Lung (tissue), 12 donors: ENCODE results near the gene CACNG3. TPM values are rescaled to one million over a fixed set of nuclear protein-coding genes. Genes with fewer than 3 reads are reported as not detected.

Source experiments
- ATAC-seq: fragments of 200-7000 bp; cut with Tn5 transposase; one replicate; pipeline ENCODE4 v1.9.1; 2020; ENCODE audit warnings: moderate number of reproducible peaks; ENCODE audit not compliant: insufficient read depth, low FRiP score
- DNase-seq, 3 donors: peaks; one replicate each; pipeline ENCODE4 v3.0.0-alpha.2; 2013 to 2017
- H3K27ac ChIP-seq, 2 donors: one replicate each; pipeline ENCODE4 v1.5.1; 2013; ENCODE audit warnings: mild to moderate bottlenecking in 2 of 2, moderate library complexity in 2 of 2, control low read depth in 1 of 2, inconsistent platforms in 1 of 2, low read depth in 1 of 2, low read length in 1 of 2
- H3K27me3 ChIP-seq, 3 donors: one replicate each; pipeline ENCODE4 v1.5.1; 2013; ENCODE audit warnings: low read length in 2 of 3; ENCODE audit not compliant: control insufficient read depth in 3 of 3, insufficient read depth in 3 of 3
- H3K36me3 ChIP-seq, 4 donors: one replicate each; pipeline ENCODE4 v1.5.1; 2013; ENCODE audit warnings: low read length in 4 of 4, mild to moderate bottlenecking in 1 of 4, moderate library complexity in 1 of 4; ENCODE audit not compliant: control insufficient read depth in 4 of 4, insufficient read depth in 4 of 4
- H3K4me1 ChIP-seq, 5 donors: one replicate each; pipeline ENCODE4 v1.5.1; 2013; ENCODE audit warnings: low read length in 5 of 5, mild to moderate bottlenecking in 2 of 5, moderate library complexity in 1 of 5; ENCODE audit not compliant: control insufficient read depth in 5 of 5, insufficient read depth in 5 of 5
- H3K4me3 ChIP-seq: one replicate; pipeline ENCODE4 v1.5.1; 2013; ENCODE audit warnings: mild to moderate bottlenecking, control low read depth, moderate library complexity
- H3K9ac ChIP-seq, 2 donors: one replicate each; pipeline ENCODE4 v1.5.1; 2013; ENCODE audit warnings: low read length in 2 of 2, control low read depth in 1 of 2; ENCODE audit not compliant: insufficient read depth in 1 of 2
- H3K9me3 ChIP-seq, 4 donors: one replicate each; pipeline ENCODE4 v1.5.1; 2013; ENCODE audit warnings: low read length in 3 of 4, mild to moderate bottlenecking in 1 of 4, moderate library complexity in 1 of 4; ENCODE audit not compliant: control insufficient read depth in 4 of 4, insufficient read depth in 3 of 4
- CTCF ChIP-seq: IDR thresholded peaks from 2 replicates; pipeline ENCODE4 v1.5.1; 2012; ENCODE audit warnings: mild to moderate bottlenecking; ENCODE audit errors: control extremely low read depth, extremely low read depth
- WGBS, 2 donors: extraction: QIAGEN DNeasy Blood & Tissue Kit; methylation state at CpG; one replicate each; pipeline ENCODE4 v1.1.7; 2013; 5-methylcytosine and 5-hydroxymethylcytosine counted together
- polyA plus RNA-seq, 2 donors: library from polyadenylated mRNA; stranded (reverse); fragments of 200-250 nt; gene quantifications; one replicate each; pipeline ENCODE4 v1.2.1, GENCODE V29; 2013
- total RNA-seq, 2 donors: library from RNA; depleted of rRNA in 1 of 2; stranded (reverse); fragments of >200 nt in 1 of 2; gene quantifications; one replicate each; pipeline ENCODE4 v1.2.1, GENCODE V29; 2014 to 2021
- donor health status: control.
- donor health status: control.
- donor health status: Bipolar disorder and iron deficiency.
- donor health status: healthy.
- donor health status: DM: yes; HTN: yes; CAD: no.

CACNG3 gene
- total and polyA plus RNA-seq, 4 donors = not detected

GRCh38 chr16:24378999-24379398 lies 122.9 kb downstream of the CACNG3 start:
- no peak for TF ChIP-seq CTCF
- Histone ChIP-seq H3K4me3 (no peak overlapping the region), H3K4me1 (no peaks in the 10 kb centered on the region), H3K36me3 (no peaks in the 10 kb centered on the region), H3K9me3 (peaks cover 0 to 15% (median 5%) of the 10 kb centered on the region in 4 donors), H3K9ac (no peak overlapping the region), H3K27ac (no peak overlapping the region), H3K27me3 (no peaks in the 10 kb centered on the region)
- no peak for ATAC-seq
- DNase-seq = no peak
- WGBS, 2 donors = 25 to 28% methylated on average over 2 of the region's 2 CpGs

- no peaks in the 10 kb centered on the region for H3K27me3 ChIP-seq
Measured at GRCh38 chr16:24381470-24382118, 125.5 kb downstream of the CACNG3 start.

GRCh38 chr16:24382762-24383407 lies 126.8 kb downstream of the CACNG3 start:
- H3K4me1 ChIP-seq = no peaks in the 10 kb centered on the region
- DNase-seq = no peak
- WGBS, 2 donors = 21% methylated on average over 5 of the region's 5 CpGs
- no peak overlapping the region for H3K27ac ChIP-seq
- ATAC-seq = no peak
- no peaks in the 10 kb centered on the region for H3K36me3 ChIP-seq
- H3K27me3 ChIP-seq = no peaks in the 10 kb centered on the region
- no peak overlapping the region for H3K9ac ChIP-seq
- no peak overlapping the region for H3K4me3 ChIP-seq
- peaks cover 0 to 16% (median 5%) of the 10 kb centered on the region in 4 donors for H3K9me3 ChIP-seq
- TF ChIP-seq CTCF = no peak

More at GRCh38 chr16:24381470-24382118, 125.5 kb downstream of the CACNG3 start:
- Histone ChIP-seq H3K9ac (no peak overlapping the region), H3K9me3 (peaks cover 0 to 15% (median 5%) of the 10 kb centered on the region in 4 donors), H3K27ac (no peak overlapping the region), H3K36me3 (no peaks in the 10 kb centered on the region), H3K4me3 (no peak overlapping the region), H3K4me1 (no peaks in the 10 kb centered on the region)
- 60 to 62% methylated on average over 2 of the region's 2 CpGs for WGBS, 2 donors
- DNase-seq (no peak), ATAC-seq (no peak)
- no peak for TF ChIP-seq CTCF
